Esophagus squamous epithelium (tissue), 4 donors: ENCODE measurements around the gene UMAD1.

ENCODE experiments used
- POLR2A ChIP-seq, 4 donors: fragments of 450-650 bp; IDR thresholded peaks; one replicate each; pipeline ENCODE4 v1.6.1; 2017; ENCODE audit warnings: antibody characterized with exemption in 4 of 4, mild to moderate bottlenecking in 4 of 4, moderate library complexity in 3 of 4
- TF ChIP-seq, protein P1 (sequence below), 6 experiments: fragments of 450-650 bp in 4 of 6; fragments of 200-600 bp in 2 of 6; sonication (generic) in 2 of 6; IDR thresholded peaks; one replicate each; pipeline ENCODE4 v1.5.1; 2016 to 2019; ENCODE audit warnings: antibody characterized with exemption in 6 of 6, mild to moderate bottlenecking in 4 of 6, moderate library complexity in 4 of 6

DNA sequence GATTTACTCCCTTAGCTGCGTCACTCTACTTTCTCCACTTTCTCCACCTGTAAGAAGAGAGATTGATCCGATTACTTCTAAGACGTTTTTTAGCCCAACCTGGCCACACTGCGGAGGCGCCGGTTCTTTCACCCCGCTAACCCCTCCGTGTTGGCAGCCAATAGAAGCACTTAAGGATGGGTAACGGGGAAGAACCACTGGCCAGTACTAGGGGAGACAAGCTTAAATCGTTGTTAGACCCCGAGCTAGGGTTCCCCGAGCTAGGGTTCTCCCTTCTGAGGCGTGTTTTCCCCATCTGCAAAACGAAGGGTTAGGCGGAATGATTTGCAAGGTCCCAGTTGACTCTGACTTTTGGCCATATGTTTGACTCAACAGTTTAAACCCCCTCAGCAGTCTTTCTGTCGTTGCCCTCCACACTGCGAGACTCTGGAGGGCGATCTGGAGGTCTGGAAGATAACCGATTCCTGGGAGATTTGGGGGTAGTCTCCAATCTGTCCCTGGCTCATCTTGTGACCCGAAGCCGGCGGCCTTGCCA, 644 bp downstream of the UMAD1 start:
- TF ChIP-seq POLR2A (IDR thresholded peaks at IDR 0.05): no peak
- TF ChIP-seq, protein P1, sequence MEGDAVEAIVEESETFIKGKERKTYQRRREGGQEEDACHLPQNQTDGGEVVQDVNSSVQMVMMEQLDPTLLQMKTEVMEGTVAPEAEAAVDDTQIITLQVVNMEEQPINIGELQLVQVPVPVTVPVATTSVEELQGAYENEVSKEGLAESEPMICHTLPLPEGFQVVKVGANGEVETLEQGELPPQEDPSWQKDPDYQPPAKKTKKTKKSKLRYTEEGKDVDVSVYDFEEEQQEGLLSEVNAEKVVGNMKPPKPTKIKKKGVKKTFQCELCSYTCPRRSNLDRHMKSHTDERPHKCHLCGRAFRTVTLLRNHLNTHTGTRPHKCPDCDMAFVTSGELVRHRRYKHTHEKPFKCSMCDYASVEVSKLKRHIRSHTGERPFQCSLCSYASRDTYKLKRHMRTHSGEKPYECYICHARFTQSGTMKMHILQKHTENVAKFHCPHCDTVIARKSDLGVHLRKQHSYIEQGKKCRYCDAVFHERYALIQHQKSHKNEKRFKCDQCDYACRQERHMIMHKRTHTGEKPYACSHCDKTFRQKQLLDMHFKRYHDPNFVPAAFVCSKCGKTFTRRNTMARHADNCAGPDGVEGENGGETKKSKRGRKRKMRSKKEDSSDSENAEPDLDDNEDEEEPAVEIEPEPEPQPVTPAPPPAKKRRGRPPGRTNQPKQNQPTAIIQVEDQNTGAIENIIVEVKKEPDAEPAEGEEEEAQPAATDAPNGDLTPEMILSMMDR (IDR thresholded peaks at IDR 0.05): no peak
